ENCODE data around the gene KY. TPM values are rescaled to one million over a fixed set of nuclear protein-coding genes. Genes with fewer than 3 reads are reported as not detected.

KY gene
- total RNA-seq, 1 experiment from 2014 or later, result 0.29 TPM

- Histone ChIP-seq H3K27ac (ENCODE audit: low read length) (no peak overlapping the region), H2AFZ (ENCODE audit: low read length) (no peak overlapping the region), H3F3A (ENCODE audit: low read length, unreplicated experiment) (no peaks in the 10 kb centered on the region), H4K20me1 (ENCODE audit: low read length) (no peaks in the 10 kb centered on the region), H3K9me2 (replicated peaks; ENCODE audit: low read length) (no peaks in the 10 kb centered on the region), H3K9ac (ENCODE audit: low read length) (no peak overlapping the region), H3K79me2 (ENCODE audit: low read length) (no peaks in the 10 kb centered on the region), H3K4me3 (ENCODE audit: low read length) (no peak overlapping the region), H3K9me3 (ENCODE audit: low read length) (no peaks in the 10 kb centered on the region), H3K36me3 (ENCODE audit: low read depth, low read length) (no peaks in the 10 kb centered on the region), H3K4me2 (ENCODE audit: low read length) (no peak overlapping the region), H3K27me3 (ENCODE audit: low read length) (no peaks in the 10 kb centered on the region), H3K4me1 (ENCODE audit: insufficient read depth, low read length) (peaks cover 8% of the 10 kb centered on the region)
- BruUV-seq (replicated peaks), result no TSS peak
- intact Hi-C loops (cut with micrococcal nuclease), result loop anchor here (5.0 kb wide), 1 partner anchor 154 kb away; no protein-coding TSS in a partner anchor
- DNase-seq (no peak), ATAC-seq (no peak)
- CTCF ChIA-PET, result no interaction called here
- TF ChIP-seq CTCF (conservative IDR thresholded peaks at IDR 0.05; ENCODE audit: low read depth, low read length) (no peak), EZH2 (IDR thresholded peaks at IDR 0.05; ENCODE audit: low read length, unreplicated experiment) (no peak), EZH2phosphoT487 (IDR thresholded peaks at IDR 0.05; ENCODE audit: borderline replicate concordance, low read length) (no peak)
- POLR2A ChIA-PET (ENCODE audit: unreplicated experiment), result no interaction called here
These were observed 47.3 kb downstream of the KY start for GRCh38 chr3:134603480-134603879.

GRCh38 chr3:134602440-134602814, 48.4 kb downstream of the KY start:
- ATAC-seq, result no peak
- Histone ChIP-seq H3K4me1 (ENCODE audit: insufficient read depth, low read length) (peaks cover 8% of the 10 kb centered on the region), H2AFZ (ENCODE audit: low read length) (no peak overlapping the region), H3K9ac (ENCODE audit: low read length) (no peak overlapping the region), H3K27ac (ENCODE audit: low read length) (no peak overlapping the region), H3K27me3 (ENCODE audit: low read length) (no peaks in the 10 kb centered on the region), H3K79me2 (ENCODE audit: low read length) (no peaks in the 10 kb centered on the region), H3K4me2 (ENCODE audit: low read length) (no peak overlapping the region), H4K20me1 (ENCODE audit: low read length) (no peaks in the 10 kb centered on the region), H3K36me3 (ENCODE audit: low read depth, low read length) (no peaks in the 10 kb centered on the region), H3K4me3 (ENCODE audit: low read length) (no peak overlapping the region), H3K9me3 (ENCODE audit: low read length) (no peaks in the 10 kb centered on the region), H3K9me2 (replicated peaks; ENCODE audit: low read length) (no peaks in the 10 kb centered on the region), H3F3A (ENCODE audit: low read length, unreplicated experiment) (no peaks in the 10 kb centered on the region)
- TF ChIP-seq EZH2 (IDR thresholded peaks at IDR 0.05; ENCODE audit: low read length, unreplicated experiment), result no peak
- no peak for TF ChIP-seq EZH2phosphoT487 (IDR thresholded peaks at IDR 0.05; ENCODE audit: borderline replicate concordance, low read length)
- no peak for TF ChIP-seq CTCF (conservative IDR thresholded peaks at IDR 0.05; ENCODE audit: low read depth, low read length)
- intact Hi-C loops (cut with micrococcal nuclease), result loop anchor here (5.0 kb wide), 1 partner anchor 155 kb away; no protein-coding TSS in a partner anchor
- DNase-seq, result no peak
- CTCF ChIA-PET, result no interaction called here
- no TSS peak for BruUV-seq (replicated peaks)
- POLR2A ChIA-PET (ENCODE audit: unreplicated experiment), result no interaction called here

- H3K27me3 ChIP-seq (ENCODE audit: low read length), result no peaks in the 10 kb centered on the region
- no peaks in the 10 kb centered on the region for H3K9me3 ChIP-seq (ENCODE audit: low read length)
- H3K9me2 ChIP-seq (replicated peaks; ENCODE audit: low read length), result no peaks in the 10 kb centered on the region
- intact Hi-C loops (cut with micrococcal nuclease), result loop anchor here (2.0 to 5.0 kb wide), 2 partner anchors 39 to 156 kb away; no protein-coding TSS in a partner anchor
- H3F3A ChIP-seq (ENCODE audit: low read length, unreplicated experiment), result no peaks in the 10 kb centered on the region
- H3K9ac ChIP-seq (ENCODE audit: low read length), result no peak overlapping the region
- ATAC-seq, result no peak
- no peaks in the 10 kb centered on the region for H3K36me3 ChIP-seq (ENCODE audit: low read depth, low read length)
- no peak for DNase-seq
- H3K4me1 ChIP-seq (ENCODE audit: insufficient read depth, low read length), result peaks cover 8% of the 10 kb centered on the region
- H3K27ac ChIP-seq (ENCODE audit: low read length), result no peak overlapping the region
- TF ChIP-seq EZH2 (IDR thresholded peaks at IDR 0.05; ENCODE audit: low read length, unreplicated experiment), result no peak
- TF ChIP-seq CTCF (conservative IDR thresholded peaks at IDR 0.05; ENCODE audit: low read depth, low read length), result no peak
- TF ChIP-seq EZH2phosphoT487 (IDR thresholded peaks at IDR 0.05; ENCODE audit: borderline replicate concordance, low read length), result no peak
- ChIA-PET CTCF (no interaction called here), POLR2A (ENCODE audit: unreplicated experiment) (no interaction called here)
- no peak overlapping the region for H2AFZ ChIP-seq (ENCODE audit: low read length)
- H3K4me3 ChIP-seq (ENCODE audit: low read length), result no peak overlapping the region
- BruUV-seq (replicated peaks), result no TSS peak
- H3K4me2 ChIP-seq (ENCODE audit: low read length), result 0 out of 2 replicates have a peak overlapping the region, but pooled peaks have one; percentile 60
- H4K20me1 ChIP-seq (ENCODE audit: low read length), result no peaks in the 10 kb centered on the region
- no peaks in the 10 kb centered on the region for H3K79me2 ChIP-seq (ENCODE audit: low read length)
These were observed 49.0 kb downstream of the KY start for GRCh38 chr3:134601539-134602439.
